ENCODE results near the gene SGK1. TPM values are rescaled to one million over a fixed set of nuclear protein-coding genes. Genes with fewer than 3 reads are reported as not detected.
A peak's percentile ranks its signal among the peaks of the same experiment; 100 is the strongest.

SGK1 gene
- 10 to 100 TPM in 1 of 2 donors, 1 to 10 TPM in 1; 9.7 to 13.0 TPM for total RNA-seq
- polyA plus RNA-seq (2013, experiment 1 of 2), result 7.5 TPM
- 8.0 TPM for polyA plus RNA-seq (2013, experiment 2 of 2)
- long read RNA-seq, experiment 1, partial matches to known transcripts, result 0 of 1 reads
- long read RNA-seq, experiment 1, other reads (novel, unspliced or antisense), result 0 of 1 reads
- long read RNA-seq, experiment 2, partial matches to known transcripts, result 0 of 1 reads
- long read RNA-seq, experiment 2, other reads (novel, unspliced or antisense), result 0 of 1 reads
- long read RNA-seq, experiment 3, transcript SGK1-201 (12 exons, 2,401 nt), result major isoform, 25 of 35 reads
- long read RNA-seq, experiment 3, transcript SGK1-205 (12 exons, 2,686 nt), result minor isoform, 7 of 35 reads
- long read RNA-seq, experiment 3, partial matches to known transcripts, result 1 of 35 reads
- long read RNA-seq, experiment 3, other reads (novel, unspliced or antisense), result 2 of 35 reads
- long read RNA-seq, experiment 4, partial matches to known transcripts, result 0 of 1 reads
- long read RNA-seq, experiment 4, other reads (novel, unspliced or antisense), result 0 of 1 reads

DNA sequence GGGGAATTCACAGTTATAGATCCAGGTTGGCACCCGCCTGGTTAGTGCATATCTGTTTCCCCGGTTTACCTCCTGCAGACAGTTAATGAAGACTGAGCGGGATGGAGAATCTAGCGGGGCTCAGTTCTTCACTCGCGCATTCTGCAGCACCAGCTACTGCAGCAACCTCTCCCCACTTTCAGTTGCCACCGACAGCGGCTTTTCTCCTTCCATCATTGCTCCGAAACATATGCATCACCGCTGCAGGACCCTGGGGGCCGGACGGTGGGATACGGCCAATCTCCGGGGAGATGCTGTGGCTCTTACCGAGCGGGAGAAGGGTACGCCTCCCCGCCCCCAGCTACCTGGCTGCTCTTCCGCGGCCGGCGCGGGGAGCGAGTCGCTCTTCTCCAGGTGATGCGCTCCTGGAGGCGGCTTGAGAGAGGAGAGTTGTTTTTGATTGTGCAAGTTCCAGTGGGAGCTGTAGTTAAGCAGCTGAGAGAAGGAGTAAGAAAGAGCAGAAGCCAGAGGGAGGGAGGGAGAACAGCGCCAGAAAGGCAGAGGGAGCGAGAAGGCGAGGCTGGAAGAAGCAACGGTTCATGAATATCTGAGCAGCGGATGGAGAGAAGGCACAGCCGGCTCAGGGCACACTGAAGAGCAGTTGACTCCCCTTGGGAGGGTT is at the start of gene SGK1:
TSS of gene SGK1 (minus strand) at position 642 of the 661 bp plus-strand sequence. CDS start 652 bp downstream, outside the sequence.
- 3% methylated on average over 16 to 33 of the region's 33 CpGs for WGBS, 2 experiments (ENCODE audit: insufficient coverage in 1 of 2, insufficient read length in 1 of 2)
- peaks cover 60% of the 10 kb centered on the region for H3K27me3 Mint-ChIP-seq (ENCODE audit: insufficient read depth)
- no peaks in the 10 kb centered on the region for H3K9me3 Mint-ChIP-seq

DNA sequence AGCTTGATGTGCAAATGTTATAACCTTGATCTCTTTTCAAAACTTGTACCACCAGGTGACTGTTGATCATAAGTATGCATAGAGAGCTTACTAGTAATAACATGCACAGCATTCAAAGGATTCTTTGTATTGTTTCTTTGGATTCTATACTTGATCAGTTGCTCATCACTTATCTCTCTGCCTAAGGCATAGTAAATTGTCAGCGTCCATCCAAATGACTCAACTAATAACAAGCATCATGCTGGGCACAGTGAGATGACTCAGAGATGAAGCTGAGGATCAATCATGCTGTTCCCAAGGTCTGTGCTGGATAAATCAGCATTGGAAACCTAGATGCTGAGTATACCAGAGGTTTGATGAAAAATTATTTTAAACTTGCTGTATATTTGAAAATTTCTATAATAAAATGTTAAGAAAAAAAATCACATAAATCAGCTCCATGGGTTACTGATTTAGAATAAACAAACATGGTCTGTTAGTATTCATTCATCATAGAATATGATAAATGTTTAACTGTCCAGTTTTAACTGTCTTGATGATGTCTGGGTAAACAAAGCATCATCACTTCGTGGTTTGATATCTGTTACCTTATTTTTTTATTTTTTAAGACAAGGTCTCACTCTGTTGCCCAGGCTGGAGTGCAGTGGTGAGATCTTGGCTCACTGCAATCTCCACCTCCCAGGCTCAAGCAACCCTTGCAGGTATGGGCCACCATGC is 45.6 kb upstream of the SGK1 start:
- no peak overlapping the region for H3K27ac Mint-ChIP-seq
- peaks cover 5% of the 10 kb centered on the region for H3K27me3 Mint-ChIP-seq (ENCODE audit: insufficient read depth)
- Histone ChIP-seq H3K9ac (ENCODE audit: extremely low read depth, low read length, poor library complexity, severe bottlenecking) (no peak overlapping the region), H3K9me3 (ENCODE audit: control insufficient read depth, low read length) (no peaks in the 10 kb centered on the region), H3K4me1 (ENCODE audit: control insufficient read depth, insufficient read depth, low read length) (no peaks in the 10 kb centered on the region), H3K27me3 (ENCODE audit: control insufficient read depth, insufficient read depth, low read length, poor library complexity, severe bottlenecking) (no peaks in the 10 kb centered on the region), H3K27ac (ENCODE audit: low read depth, low read length) (no peak overlapping the region), H3K4me3 (ENCODE audit: low read length) (no peak overlapping the region), H3K36me3 (ENCODE audit: control insufficient read depth, insufficient read depth, low read length) (no peaks in the 10 kb centered on the region)
- no peaks in the 10 kb centered on the region for H3K36me3 Mint-ChIP-seq (ENCODE audit: low read depth)
- DNase-seq, result no peak
- no peak overlapping the region for H3K4me3 Mint-ChIP-seq
- 81 to 100% methylated on average over 1 to 2 of the region's 2 CpGs for WGBS, 2 experiments (ENCODE audit: insufficient coverage in 1 of 2, insufficient read length in 1 of 2)
- TF ChIP-seq, protein P1, sequence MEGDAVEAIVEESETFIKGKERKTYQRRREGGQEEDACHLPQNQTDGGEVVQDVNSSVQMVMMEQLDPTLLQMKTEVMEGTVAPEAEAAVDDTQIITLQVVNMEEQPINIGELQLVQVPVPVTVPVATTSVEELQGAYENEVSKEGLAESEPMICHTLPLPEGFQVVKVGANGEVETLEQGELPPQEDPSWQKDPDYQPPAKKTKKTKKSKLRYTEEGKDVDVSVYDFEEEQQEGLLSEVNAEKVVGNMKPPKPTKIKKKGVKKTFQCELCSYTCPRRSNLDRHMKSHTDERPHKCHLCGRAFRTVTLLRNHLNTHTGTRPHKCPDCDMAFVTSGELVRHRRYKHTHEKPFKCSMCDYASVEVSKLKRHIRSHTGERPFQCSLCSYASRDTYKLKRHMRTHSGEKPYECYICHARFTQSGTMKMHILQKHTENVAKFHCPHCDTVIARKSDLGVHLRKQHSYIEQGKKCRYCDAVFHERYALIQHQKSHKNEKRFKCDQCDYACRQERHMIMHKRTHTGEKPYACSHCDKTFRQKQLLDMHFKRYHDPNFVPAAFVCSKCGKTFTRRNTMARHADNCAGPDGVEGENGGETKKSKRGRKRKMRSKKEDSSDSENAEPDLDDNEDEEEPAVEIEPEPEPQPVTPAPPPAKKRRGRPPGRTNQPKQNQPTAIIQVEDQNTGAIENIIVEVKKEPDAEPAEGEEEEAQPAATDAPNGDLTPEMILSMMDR (conservative IDR thresholded peaks at IDR 0.05), result no peak
- peaks cover 22% of the 10 kb centered on the region for H3K4me1 Mint-ChIP-seq
- H3K9me3 Mint-ChIP-seq, result no peaks in the 10 kb centered on the region

More for the DNA sequence above, at the start of gene SGK1:
- Mint-ChIP-seq H3K27ac (no peak within 1 kb of the TSS), H3K4me1 (peaks cover 26% of the 10 kb centered on the region), H3K4me3 (peak within 1 kb of the TSS; percentile 57), H3K36me3 (ENCODE audit: low read depth) (no peaks in the 10 kb centered on the region)
- H3K27me3 ChIP-seq (ENCODE audit: control insufficient read depth, insufficient read depth, low read length, poor library complexity, severe bottlenecking), result peaks cover 54% of the 10 kb centered on the region
- H3K4me1 ChIP-seq (ENCODE audit: control insufficient read depth, insufficient read depth, low read length), result peaks cover 5% of the 10 kb centered on the region
- H3K4me3 ChIP-seq (ENCODE audit: low read length), result peak within 1 kb of the TSS; percentile 77
- H3K9ac ChIP-seq (ENCODE audit: extremely low read depth, low read length, poor library complexity, severe bottlenecking), result no peak within 1 kb of the TSS
- DNase-seq, result peak; percentile 84
- H3K27ac ChIP-seq (ENCODE audit: low read depth, low read length), result no peak within 1 kb of the TSS
- H3K36me3 ChIP-seq (ENCODE audit: control insufficient read depth, insufficient read depth, low read length), result no peaks in the 10 kb centered on the region
- TF ChIP-seq, protein P1 (conservative IDR thresholded peaks at IDR 0.05), result peak; percentile 43
- no peaks in the 10 kb centered on the region for H3K9me3 ChIP-seq (ENCODE audit: control insufficient read depth, low read length)

DNA sequence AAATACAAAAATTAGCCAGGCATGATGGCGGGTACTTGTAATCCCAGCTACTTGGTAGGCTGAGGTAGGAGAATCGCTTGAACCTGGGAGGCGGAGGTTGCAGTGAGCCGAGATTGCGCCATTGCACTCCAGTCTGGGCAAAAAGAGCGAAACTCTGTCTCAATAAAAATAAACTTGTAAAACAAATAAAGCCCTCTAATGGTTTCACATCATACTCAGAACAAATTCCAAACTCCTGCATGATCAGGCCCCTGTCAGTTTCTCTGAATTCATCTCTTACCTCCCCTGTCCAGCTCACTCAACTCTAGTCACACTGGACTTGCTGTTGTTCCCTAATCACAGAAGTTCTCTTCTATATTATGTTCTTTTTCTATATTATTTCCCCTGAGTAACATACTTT is 43.1 kb upstream of the SGK1 start:
- 88 to 96% methylated on average over 5 to 6 of the region's 6 CpGs for WGBS, 2 experiments (ENCODE audit: insufficient coverage in 1 of 2, insufficient read length in 1 of 2)

More for the DNA sequence above, 43.1 kb upstream of the SGK1 start:
- Histone ChIP-seq H3K9me3 (ENCODE audit: control insufficient read depth, low read length) (peaks cover 5% of the 10 kb centered on the region), H3K9ac (ENCODE audit: extremely low read depth, low read length, poor library complexity, severe bottlenecking) (no peak overlapping the region), H3K36me3 (ENCODE audit: control insufficient read depth, insufficient read depth, low read length) (no peaks in the 10 kb centered on the region), H3K4me1 (ENCODE audit: control insufficient read depth, insufficient read depth, low read length) (no peaks in the 10 kb centered on the region), H3K27me3 (ENCODE audit: control insufficient read depth, insufficient read depth, low read length, poor library complexity, severe bottlenecking) (no peaks in the 10 kb centered on the region), H3K4me3 (ENCODE audit: low read length) (no peak overlapping the region), H3K27ac (ENCODE audit: low read depth, low read length) (no peak overlapping the region)
- Mint-ChIP-seq H3K27ac (no peak overlapping the region), H3K36me3 (ENCODE audit: low read depth) (no peaks in the 10 kb centered on the region), H3K4me1 (peaks cover 22% of the 10 kb centered on the region), H3K27me3 (ENCODE audit: insufficient read depth) (peaks cover 5% of the 10 kb centered on the region), H3K4me3 (no peak overlapping the region), H3K9me3 (peaks cover 10% of the 10 kb centered on the region)
- TF ChIP-seq, protein P1 (conservative IDR thresholded peaks at IDR 0.05), result no peak
- no peak for DNase-seq

All from endodermal cell (in vitro differentiated cells).